BE2C (cell line): ENCODE data around the gene PCDH15.

Source experiments
- DNase-seq: peaks from one replicate; pipeline ENCODE4 v3.0.0-alpha.2; 2020
- H3K27me3 ChIP-seq: fragments of 250-450 bp; sonication (Bioruptor Pico); 2 replicates; pipeline ENCODE4 v1.5.1; 2020; ENCODE audit warnings: mild to moderate bottlenecking
- H3K36me3 ChIP-seq: fragments of 250-450 bp; sonication (Bioruptor Pico); 2 replicates; pipeline ENCODE4 v1.5.1; 2020; ENCODE audit warnings: mild to moderate bottlenecking
- H3K4me1 ChIP-seq: fragments of 250-450 bp; sonication (Bioruptor Pico); 2 replicates; pipeline ENCODE4 v1.5.1; 2020
- H3K4me3 ChIP-seq: 2 replicates; pipeline ENCODE4 v1.5.1; 2011; ENCODE audit warnings: low read depth, low read length
- H3K9me3 ChIP-seq: fragments of 250-450 bp; sonication (Bioruptor Pico); 2 replicates; pipeline ENCODE4 v1.5.1; 2020
- CTCF ChIP-seq: IDR thresholded peaks from 2 replicates; pipeline ENCODE4 v1.5.1; 2012; ENCODE audit warnings: mild to moderate bottlenecking, low read depth, low read length

PCDH15 gene

GRCh38 chr10:53918755-53919154 lies 882.3 kb downstream of the PCDH15 start:
- DNase-seq = no peak
- Histone ChIP-seq H3K9me3 (no peaks in the 10 kb centered on the region), H3K36me3 (no peaks in the 10 kb centered on the region), H3K4me3 (no peak overlapping the region), H3K27me3 (no peaks in the 10 kb centered on the region), H3K4me1 (no peaks in the 10 kb centered on the region)
- no peak for TF ChIP-seq CTCF

DNA sequence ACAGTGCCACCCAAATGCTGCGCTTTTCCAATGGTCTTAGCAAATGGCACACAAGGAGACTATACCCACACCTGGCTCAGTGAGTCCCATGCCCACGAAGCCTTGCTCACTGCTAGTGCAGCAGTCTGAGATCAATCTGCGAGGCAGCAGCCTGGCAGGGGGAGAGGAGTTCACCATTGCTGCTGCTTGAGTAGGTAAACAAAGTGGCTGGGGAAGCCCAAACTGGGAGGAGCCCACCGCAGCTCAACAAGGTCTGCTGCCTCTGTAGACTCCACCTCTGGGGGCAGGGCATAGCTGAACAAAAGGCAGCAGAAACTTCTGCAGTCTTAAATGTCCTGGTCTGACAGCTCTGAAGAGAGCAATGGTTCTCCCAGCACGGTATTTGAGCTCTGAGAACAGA lies 891.2 kb downstream of the PCDH15 start:
- no peak for DNase-seq
- Histone ChIP-seq H3K36me3 (no peaks in the 10 kb centered on the region), H3K4me1 (no peaks in the 10 kb centered on the region), H3K9me3 (no peaks in the 10 kb centered on the region), H3K4me3 (no peak overlapping the region), H3K27me3 (no peaks in the 10 kb centered on the region)
- no peak for TF ChIP-seq CTCF

GRCh38 chr10:53904506-53905241 lies 896.4 kb downstream of the PCDH15 start:
- Histone ChIP-seq H3K36me3 (no peaks in the 10 kb centered on the region), H3K9me3 (no peaks in the 10 kb centered on the region), H3K4me1 (no peaks in the 10 kb centered on the region), H3K4me3 (no peak overlapping the region), H3K27me3 (no peaks in the 10 kb centered on the region)
- TF ChIP-seq CTCF = no peak
- no peak for DNase-seq

DNA sequence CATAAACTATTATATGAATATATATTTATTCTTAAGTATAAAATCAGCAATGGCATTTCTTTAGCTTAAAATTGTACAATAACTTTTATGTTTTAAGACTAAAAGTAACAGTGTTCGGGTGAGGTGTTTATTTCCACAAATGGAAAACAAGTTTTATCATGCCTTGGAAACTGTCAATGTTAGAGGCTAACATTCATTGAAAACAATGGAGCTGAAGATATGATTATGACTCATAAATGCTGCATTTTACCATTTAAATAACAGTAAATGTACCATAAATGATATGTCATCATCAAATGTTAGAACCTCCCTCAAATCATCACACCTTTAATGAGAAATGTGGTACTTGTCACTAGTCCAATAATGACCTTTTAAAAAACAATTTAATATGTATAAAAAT lies 897.3 kb downstream of the PCDH15 start:
- H3K9me3 ChIP-seq = no peaks in the 10 kb centered on the region
- no peak for TF ChIP-seq CTCF
- no peaks in the 10 kb centered on the region for H3K27me3 ChIP-seq
- H3K4me1 ChIP-seq = no peaks in the 10 kb centered on the region
- no peak overlapping the region for H3K4me3 ChIP-seq
- H3K36me3 ChIP-seq = no peaks in the 10 kb centered on the region
- no peak for DNase-seq

DNA sequence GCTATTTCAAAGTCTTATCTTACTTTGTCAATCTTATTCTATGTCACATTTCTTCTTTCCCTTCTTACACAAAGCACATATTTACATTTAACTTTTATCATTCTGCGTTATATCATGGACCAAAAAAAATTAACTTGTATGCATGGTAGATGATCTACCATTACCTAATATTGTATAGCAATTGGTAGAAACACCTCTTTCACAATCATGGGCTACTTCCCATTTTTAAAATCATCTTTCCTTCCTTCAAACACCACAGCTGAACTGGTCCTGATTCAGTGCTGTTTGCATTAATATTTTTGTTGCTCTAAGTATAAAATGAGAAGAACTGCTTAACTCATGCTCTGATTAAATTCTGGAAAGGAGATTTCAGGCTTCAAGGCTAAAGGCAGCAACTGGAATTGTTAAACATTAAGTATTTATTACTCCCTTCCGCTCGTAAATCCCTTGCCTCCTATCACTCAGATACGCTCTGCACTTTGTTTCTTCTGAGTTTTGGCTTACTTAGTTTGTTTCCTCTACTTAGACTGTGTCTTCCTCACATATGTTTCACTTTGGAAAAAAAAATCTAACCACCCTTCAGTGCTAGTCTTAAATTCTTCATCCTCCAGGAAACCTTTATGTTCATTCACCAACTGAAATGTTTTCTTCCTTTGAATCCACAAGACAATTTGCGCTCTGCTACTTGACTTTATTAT lies 901.4 kb downstream of the PCDH15 start:
- no peak overlapping the region for H3K4me3 ChIP-seq
- no peak for DNase-seq
- no peak for TF ChIP-seq CTCF
- H3K4me1 ChIP-seq = no peaks in the 10 kb centered on the region; the same call in 1 of the 2 replicates
- no peaks in the 10 kb centered on the region for H3K27me3 ChIP-seq
- H3K36me3 ChIP-seq = no peaks in the 10 kb centered on the region
- H3K9me3 ChIP-seq = no peaks in the 10 kb centered on the region

GRCh38 chr10:53898532-53898931 lies 902.5 kb downstream of the PCDH15 start:
- no peaks in the 10 kb centered on the region for H3K9me3 ChIP-seq
- H3K4me1 ChIP-seq = peaks cover 5% of the 10 kb centered on the region; the same call in 1 of the 2 replicates
- H3K27me3 ChIP-seq = no peaks in the 10 kb centered on the region
- no peak for TF ChIP-seq CTCF
- DNase-seq = no peak
- H3K36me3 ChIP-seq = no peaks in the 10 kb centered on the region
- no peak overlapping the region for H3K4me3 ChIP-seq
